ENCODE measurements around the gene MRPS2.

- no peak for TF ChIP-seq EZH2phosphoT487 (IDR thresholded peaks at IDR 0.05)
- no peak for TF ChIP-seq CTCF (IDR thresholded peaks at IDR 0.05)
- TF ChIP-seq EZH2 (IDR thresholded peaks at IDR 0.05) = no peak
Measured at GRCh38 chr9:135502873-135503321, 2.4 kb downstream of the MRPS2 start.

All from neural progenitor cell (in vitro differentiated cells).